Endodermal cell (in vitro differentiated cells): ENCODE results near the gene TGFBI. TPM values are rescaled to one million over a fixed set of nuclear protein-coding genes. Genes with fewer than 3 reads are reported as not detected.

Experiments used
- DNase-seq: peaks from one replicate; pipeline ENCODE4 v3.0.0-alpha.2; 2017
- H3K27ac ChIP-seq: 2 replicates; pipeline ENCODE4 v1.5.1; 2013; ENCODE audit warnings: mild to moderate bottlenecking, low read depth, low read length, moderate library complexity
- H3K27me3 ChIP-seq: 2 replicates; pipeline ENCODE4 v1.6.1; 2013; ENCODE audit warnings: mild to moderate bottlenecking, low read length, moderate library complexity; ENCODE audit not compliant: insufficient read depth, control insufficient read depth, poor library complexity, severe bottlenecking
- H3K36me3 ChIP-seq: 2 replicates; pipeline ENCODE4 v1.7.0; 2013; ENCODE audit warnings: mild to moderate bottlenecking, low read length, moderate library complexity; ENCODE audit not compliant: control insufficient read depth, insufficient read depth
- H3K4me1 ChIP-seq: one replicate; pipeline ENCODE4 v1.7.0; 2013; ENCODE audit warnings: low read length; ENCODE audit not compliant: control insufficient read depth, insufficient read depth
- H3K4me3 ChIP-seq: 2 replicates; pipeline ENCODE4 v1.5.1; 2013; ENCODE audit warnings: mild to moderate bottlenecking, low read length, moderate library complexity
- H3K9ac ChIP-seq: 2 replicates; pipeline ENCODE4 v1.6.1; 2013; ENCODE audit warnings: mild to moderate bottlenecking, low read length, moderate library complexity; ENCODE audit not compliant: poor library complexity, severe bottlenecking; ENCODE audit errors: extremely low read depth
- H3K9me3 ChIP-seq: 2 replicates; pipeline ENCODE4 v1.6.1; 2013; ENCODE audit warnings: mild to moderate bottlenecking, low read length, moderate library complexity; ENCODE audit not compliant: control insufficient read depth
- H3K27ac Mint-ChIP-seq: 2 replicates; pipeline ENCODE4 v1.8.0; 2020; ENCODE audit warnings: mixed read lengths
- H3K27me3 Mint-ChIP-seq: 2 replicates; pipeline ENCODE4 v1.8.0; 2021; ENCODE audit warnings: mild to moderate bottlenecking, mixed read lengths; ENCODE audit not compliant: insufficient read depth
- H3K36me3 Mint-ChIP-seq: 2 replicates; pipeline ENCODE4 v1.8.0; 2020; ENCODE audit warnings: low read depth, mixed read lengths
- H3K4me1 Mint-ChIP-seq: 2 replicates; pipeline ENCODE4 v1.8.0; 2020; ENCODE audit warnings: mixed read lengths
- H3K4me3 Mint-ChIP-seq: 2 replicates; pipeline ENCODE4 v1.8.0; 2020; ENCODE audit warnings: mild to moderate bottlenecking, moderate library complexity, mixed read lengths
- H3K9me3 Mint-ChIP-seq: 2 replicates; pipeline ENCODE4 v1.8.0; 2020; ENCODE audit warnings: mild to moderate bottlenecking, mixed read lengths
- CTCF ChIP-seq: fragments of 200-600 bp; sonication (generic); conservative IDR thresholded peaks from 2 replicates; pipeline ENCODE4 v1.5.0; 2021; ENCODE audit warnings: antibody characterized with exemption, mild to moderate bottlenecking
- WGBS, 2 experiments: methylation state at CpG; one replicate each; pipeline versions ENCODE4 v1.1.5 to v1.1.7; 2013; ENCODE audit warnings: missing lambda C conversion rate in 2 of 2, mixed read lengths in 1 of 2; ENCODE audit not compliant: insufficient coverage in 1 of 2, insufficient read length in 1 of 2; 5-methylcytosine and 5-hydroxymethylcytosine counted together
- total RNA-seq, 2 donors: library from RNA; stranded (reverse); fragmentation: NEBNext Ultra II Directional in 1 of 2; extraction: Animal tissue kit (Norgen Biotek cat#: 25700) in 1 of 2; gene quantifications; 2 replicates in 1 of 2; 3 replicates in 1 of 2; pipeline ENCODE4 v1.2.1, GENCODE V29; 2021

TGFBI gene
- total RNA-seq, 2 donors from 2014 or later: 2.8 to 4.9 TPM

GRCh38 chr5:136090319-136090718 lies 61.5 kb downstream of the TGFBI start:
- Mint-ChIP-seq H3K27me3 (no peaks in the 10 kb centered on the region), H3K9me3 (no peaks in the 10 kb centered on the region)

GRCh38 chr5:136094189-136094912 lies 65.6 kb downstream of the TGFBI start:
- no peak overlapping the region for H3K27ac Mint-ChIP-seq
- H3K27ac ChIP-seq: no peak overlapping the region
- no peak for DNase-seq
- no peaks in the 10 kb centered on the region for H3K4me1 ChIP-seq
- peaks cover 17% of the 10 kb centered on the region for H3K4me1 Mint-ChIP-seq
- H3K4me3 Mint-ChIP-seq: no peak overlapping the region
- H3K9ac ChIP-seq: no peak overlapping the region
- H3K36me3 ChIP-seq: no peaks in the 10 kb centered on the region
- no peaks in the 10 kb centered on the region for H3K36me3 Mint-ChIP-seq
- no peak overlapping the region for H3K4me3 ChIP-seq
- H3K27me3 ChIP-seq: no peaks in the 10 kb centered on the region
- H3K9me3 Mint-ChIP-seq: no peaks in the 10 kb centered on the region
- TF ChIP-seq CTCF: no peak
- H3K9me3 ChIP-seq: no peaks in the 10 kb centered on the region
- WGBS, 2 experiments: 85 to 90% methylated on average over 1 to 3 of the region's 3 CpGs
- peaks cover 1% of the 10 kb centered on the region for H3K27me3 Mint-ChIP-seq

More at GRCh38 chr5:136090319-136090718, 61.5 kb downstream of the TGFBI start:
- H3K27ac Mint-ChIP-seq: no peak overlapping the region
- H3K9me3 ChIP-seq: no peaks in the 10 kb centered on the region
- 92 to 95% methylated on average over 2 to 4 of the region's 4 CpGs for WGBS, 2 experiments
- H3K4me1 ChIP-seq: peaks cover 11% of the 10 kb centered on the region
- H3K36me3 ChIP-seq: no peaks in the 10 kb centered on the region
- no peak overlapping the region for H3K4me3 ChIP-seq
- TF ChIP-seq CTCF: no peak
- H3K27ac ChIP-seq: no peak overlapping the region
- DNase-seq: peak; percentile 18
- no peaks in the 10 kb centered on the region for H3K36me3 Mint-ChIP-seq
- H3K27me3 ChIP-seq: no peaks in the 10 kb centered on the region
- peaks cover 20% of the 10 kb centered on the region for H3K4me1 Mint-ChIP-seq
- H3K9ac ChIP-seq: no peak overlapping the region
- H3K4me3 Mint-ChIP-seq: no peak overlapping the region

- H3K9ac ChIP-seq: no peak overlapping the region
- H3K36me3 Mint-ChIP-seq: no peaks in the 10 kb centered on the region
- peaks cover 1% of the 10 kb centered on the region for H3K27me3 Mint-ChIP-seq
- TF ChIP-seq CTCF: no peak
- peak; percentile 32 for DNase-seq
- no peak overlapping the region for H3K4me3 ChIP-seq
- H3K4me1 ChIP-seq: no peaks in the 10 kb centered on the region
- 83 to 91% methylated on average over 6 to 8 of the region's 8 CpGs for WGBS, 2 experiments
- H3K27me3 ChIP-seq: no peaks in the 10 kb centered on the region
- H3K9me3 Mint-ChIP-seq: no peaks in the 10 kb centered on the region
- H3K36me3 ChIP-seq: no peaks in the 10 kb centered on the region
- H3K27ac ChIP-seq: no peak overlapping the region
- H3K9me3 ChIP-seq: no peaks in the 10 kb centered on the region
- peaks cover 17% of the 10 kb centered on the region for H3K4me1 Mint-ChIP-seq
- no peak overlapping the region for H3K4me3 Mint-ChIP-seq
- no peak overlapping the region for H3K27ac Mint-ChIP-seq
Measured at GRCh38 chr5:136094913-136095641, 66.3 kb downstream of the TGFBI start.
